IPS-18a (cell line): ENCODE results near the gene LRRC10B.
"Not testable (repeated sequence)": the region's sequence is repeated elsewhere in the genome, so short reads cannot be mapped to it uniquely, and the experiment has no call there.

Source experiments
- H3K27ac ChIP-seq: one replicate; pipeline ENCODE4 v1.5.1; 2013; ENCODE audit warnings: low read length
- H3K27me3 ChIP-seq: one replicate; pipeline ENCODE4 v1.6.1; 2013; ENCODE audit warnings: mild to moderate bottlenecking, low read length; ENCODE audit not compliant: control insufficient read depth, insufficient read depth
- H3K36me3 ChIP-seq: one replicate; pipeline ENCODE4 v1.6.1; 2013; ENCODE audit warnings: low read depth, low read length; ENCODE audit not compliant: control insufficient read depth
- H3K4me1 ChIP-seq: one replicate; pipeline ENCODE4 v1.6.1; 2013; ENCODE audit warnings: low read depth, low read length; ENCODE audit not compliant: control insufficient read depth
- H3K4me3 ChIP-seq: one replicate; pipeline ENCODE4 v1.5.1; 2013; ENCODE audit warnings: low read length
- H3K9ac ChIP-seq: one replicate; pipeline ENCODE4 v1.6.1; 2013; ENCODE audit warnings: mild to moderate bottlenecking, low read length, moderate library complexity
- H3K9me3 ChIP-seq: one replicate; pipeline ENCODE4 v1.6.1; 2013; ENCODE audit warnings: low read depth, low read length; ENCODE audit not compliant: control insufficient read depth

The LRRC10B gene

GRCh38 chr11:61507962-61508861 is at the start of gene LRRC10B:
Gene LRRC10B (plus strand): TSS chr11:61508749. CDS start chr11:61508999, 250 bp downstream.
- Histone ChIP-seq H3K4me1 (peaks cover 23% of the 10 kb centered on the region), H3K27ac (no peak within 1 kb of the TSS), H3K9ac (no peak within 1 kb of the TSS), H3K27me3 (peaks cover 48% of the 10 kb centered on the region), H3K9me3 (no peaks in the 10 kb centered on the region), H3K36me3 (no peaks in the 10 kb centered on the region), H3K4me3 (peak within 1 kb of the TSS; percentile 59)

GRCh38 chr11:61460474-61460881 is 48.1 kb upstream of the LRRC10B start:
- no peaks in the 10 kb centered on the region for H3K4me1 ChIP-seq
- no peaks in the 10 kb centered on the region for H3K9me3 ChIP-seq
- H3K4me3 ChIP-seq, result no peak overlapping the region
- no peaks in the 10 kb centered on the region for H3K36me3 ChIP-seq
- no peaks in the 10 kb centered on the region for H3K27me3 ChIP-seq
- H3K9ac ChIP-seq, result no peak overlapping the region
- no peak overlapping the region for H3K27ac ChIP-seq

GRCh38 chr11:61460986-61461385 is 47.6 kb upstream of the LRRC10B start:
- H3K36me3 ChIP-seq, result no peaks in the 10 kb centered on the region
- no peak overlapping the region for H3K4me3 ChIP-seq
- no peaks in the 10 kb centered on the region for H3K9me3 ChIP-seq
- H3K27ac ChIP-seq, result no peak overlapping the region
- H3K27me3 ChIP-seq, result no peaks in the 10 kb centered on the region
- H3K4me1 ChIP-seq, result no peaks in the 10 kb centered on the region
- H3K9ac ChIP-seq, result no peak overlapping the region

- H3K9me3 ChIP-seq, H3K4me3 ChIP-seq, H3K9ac ChIP-seq, H3K27ac ChIP-seq, H3K4me1 ChIP-seq, H3K27me3 ChIP-seq, H3K36me3 ChIP-seq: not testable (repeated sequence)
Observed at GRCh38 chr11:61467602-61468001, 40.9 kb upstream of the LRRC10B start.

GRCh38 chr11:61468002-61468401 is 40.5 kb upstream of the LRRC10B start:
- H3K9ac ChIP-seq, result no peak overlapping the region
- no peak overlapping the region for H3K27ac ChIP-seq
- no peaks in the 10 kb centered on the region for H3K4me1 ChIP-seq
- H3K9me3 ChIP-seq, result no peaks in the 10 kb centered on the region
- H3K4me3 ChIP-seq, result no peak overlapping the region
- no peaks in the 10 kb centered on the region for H3K27me3 ChIP-seq
- no peaks in the 10 kb centered on the region for H3K36me3 ChIP-seq

GRCh38 chr11:61472282-61472681 is 36.3 kb upstream of the LRRC10B start:
- Histone ChIP-seq H3K27me3 (no peaks in the 10 kb centered on the region), H3K9ac (no peak overlapping the region)

GRCh38 chr11:61472868-61473267 is 35.7 kb upstream of the LRRC10B start:
- no peak overlapping the region for H3K27ac ChIP-seq

More at GRCh38 chr11:61472282-61472681, 36.3 kb upstream of the LRRC10B start:
- no peak overlapping the region for H3K27ac ChIP-seq
- no peaks in the 10 kb centered on the region for H3K4me1 ChIP-seq
- H3K36me3 ChIP-seq, result no peaks in the 10 kb centered on the region
- H3K9me3 ChIP-seq, result no peaks in the 10 kb centered on the region
- H3K4me3 ChIP-seq, result no peak overlapping the region

GRCh38 chr11:61473370-61474012 is 35.1 kb upstream of the LRRC10B start:
- H3K9ac ChIP-seq, result no peak overlapping the region
- no peaks in the 10 kb centered on the region for H3K27me3 ChIP-seq
- H3K36me3 ChIP-seq, result no peaks in the 10 kb centered on the region
- H3K4me1 ChIP-seq, result no peaks in the 10 kb centered on the region
- H3K4me3 ChIP-seq, result no peak overlapping the region
- no peaks in the 10 kb centered on the region for H3K9me3 ChIP-seq
- H3K27ac ChIP-seq, result no peak overlapping the region

More at GRCh38 chr11:61472868-61473267, 35.7 kb upstream of the LRRC10B start:
- Histone ChIP-seq H3K4me3 (no peak overlapping the region), H3K36me3 (no peaks in the 10 kb centered on the region), H3K4me1 (no peaks in the 10 kb centered on the region), H3K9me3 (no peaks in the 10 kb centered on the region), H3K27me3 (no peaks in the 10 kb centered on the region), H3K9ac (no peak overlapping the region)

GRCh38 chr11:61474013-61474643 is 34.4 kb upstream of the LRRC10B start:
- H3K27me3 ChIP-seq, result no peaks in the 10 kb centered on the region
- H3K9me3 ChIP-seq, result no peaks in the 10 kb centered on the region
- no peak overlapping the region for H3K4me3 ChIP-seq
- H3K27ac ChIP-seq, result no peak overlapping the region
- no peaks in the 10 kb centered on the region for H3K36me3 ChIP-seq
- H3K4me1 ChIP-seq, result no peaks in the 10 kb centered on the region
- H3K9ac ChIP-seq, result no peak overlapping the region

- H3K36me3 ChIP-seq, result no peaks in the 10 kb centered on the region
- H3K4me1 ChIP-seq, result peaks cover 1% of the 10 kb centered on the region
- no peak overlapping the region for H3K4me3 ChIP-seq
- H3K27ac ChIP-seq, result no peak overlapping the region
- no peaks in the 10 kb centered on the region for H3K27me3 ChIP-seq
- H3K9me3 ChIP-seq, result no peaks in the 10 kb centered on the region
- H3K9ac ChIP-seq, result no peak overlapping the region
Observed at GRCh38 chr11:61475433-61475832, 33.1 kb upstream of the LRRC10B start.

GRCh38 chr11:61476371-61476770 is 32.2 kb upstream of the LRRC10B start:
- Histone ChIP-seq H3K27ac (no peak overlapping the region), H3K36me3 (no peaks in the 10 kb centered on the region), H3K4me3 (no peak overlapping the region), H3K27me3 (no peaks in the 10 kb centered on the region), H3K4me1 (peaks cover 6% of the 10 kb centered on the region), H3K9ac (no peak overlapping the region), H3K9me3 (no peaks in the 10 kb centered on the region)
